HepG2 (cell line): Measurements from ENCODE around the gene SEC61A1. TPM values are rescaled to one million over a fixed set of nuclear protein-coding genes. Genes with fewer than 3 reads are reported as not detected.

Experiments used
- SP2 ChIP-seq: sonication (generic); formaldehyde crosslinking; IDR thresholded peaks from 2 replicates; pipeline ENCODE4 v1.5.1; 2020; ENCODE audit warnings: mild to moderate bottlenecking, missing genetic modification reagents
- ZFP62 ChIP-seq: sonication (generic); formaldehyde crosslinking; IDR thresholded peaks from 2 replicates; pipeline ENCODE4 v1.4.0; 2020; ENCODE audit warnings: missing genetic modification reagents
- polyA plus RNA-seq, 8 experiments: library from polyadenylated mRNA; depleted of rRNA in 3 of 8; stranded (reverse) in 7 of 8; unstranded in 1 of 8; fragments of >200 nt; fragmentation: Illumina TruSeq in 4 of 8; extraction: Trizol in 4 of 8; gene quantifications; 2 replicates each; pipeline versions ENCODE4 v1.2.1 to v1.2.3, GENCODE V29; 2011 to 2016; ENCODE audit warnings: low read depth in 4 of 8, missing spikeins in 1 of 8, mixed read lengths in 1 of 8; ENCODE audit not compliant: insufficient read depth in 1 of 8
- total RNA-seq, 5 experiments: library from RNA; depleted of rRNA; stranded (reverse); fragments of >200 nt; fragmentation: Illumina TruSeq; extraction: Trizol; gene quantifications; 2 replicates each; pipeline ENCODE4 v1.2.3, GENCODE V29; 2016; ENCODE audit warnings: low read depth in 1 of 5
- TF ChIP-seq, protein P1 (sequence below): sonication (generic); formaldehyde crosslinking; IDR thresholded peaks from 2 replicates; pipeline ENCODE4 v1.9.0; 2022; ENCODE audit warnings: low read depth, missing genetic modification reagents
- TF ChIP-seq, protein P2 (sequence below): sonication (generic); formaldehyde crosslinking; IDR thresholded peaks from 2 replicates; pipeline ENCODE4 v1.4.0; 2020; ENCODE audit warnings: missing genetic modification reagents, borderline replicate concordance
- TF ChIP-seq, protein P3 (sequence below): sonication (generic); formaldehyde crosslinking; IDR thresholded peaks from 2 replicates; pipeline ENCODE4 v1.9.0; 2021; ENCODE audit warnings: missing genetic modification reagents, borderline replicate concordance
- TF ChIP-seq, protein P4 (sequence below): sonication (generic); formaldehyde crosslinking; IDR thresholded peaks from 2 replicates; pipeline ENCODE4 v1.4.0; 2020; ENCODE audit warnings: missing genetic modification reagents, low read depth, mild to moderate bottlenecking, borderline replicate concordance

SEC61A1 gene
- total and polyA plus RNA-seq, 2 of the 13 experiments (the other 11 are each of a cell fraction or from before 2014, with no cell fraction given): 170 to 203 TPM

DNA sequence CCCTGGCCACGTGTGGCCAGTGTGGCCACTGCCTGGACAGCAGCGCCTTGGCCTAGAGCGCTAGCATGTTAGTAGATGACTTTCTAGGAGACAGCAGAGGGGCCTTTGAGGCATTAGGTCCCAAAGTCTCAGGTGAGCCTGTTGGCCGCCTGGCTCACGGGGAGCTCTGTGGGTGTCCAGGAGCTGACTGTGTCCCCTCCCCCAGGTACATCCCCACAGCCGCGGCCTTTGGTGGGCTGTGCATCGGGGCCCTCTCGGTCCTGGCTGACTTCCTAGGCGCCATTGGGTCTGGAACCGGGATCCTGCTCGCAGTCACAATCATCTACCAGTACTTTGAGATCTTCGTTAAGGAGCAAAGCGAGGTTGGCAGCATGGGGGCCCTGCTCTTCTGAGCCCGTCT, 17.0 kb downstream of the SEC61A1 start (continued):
- TF ChIP-seq, protein P1, sequence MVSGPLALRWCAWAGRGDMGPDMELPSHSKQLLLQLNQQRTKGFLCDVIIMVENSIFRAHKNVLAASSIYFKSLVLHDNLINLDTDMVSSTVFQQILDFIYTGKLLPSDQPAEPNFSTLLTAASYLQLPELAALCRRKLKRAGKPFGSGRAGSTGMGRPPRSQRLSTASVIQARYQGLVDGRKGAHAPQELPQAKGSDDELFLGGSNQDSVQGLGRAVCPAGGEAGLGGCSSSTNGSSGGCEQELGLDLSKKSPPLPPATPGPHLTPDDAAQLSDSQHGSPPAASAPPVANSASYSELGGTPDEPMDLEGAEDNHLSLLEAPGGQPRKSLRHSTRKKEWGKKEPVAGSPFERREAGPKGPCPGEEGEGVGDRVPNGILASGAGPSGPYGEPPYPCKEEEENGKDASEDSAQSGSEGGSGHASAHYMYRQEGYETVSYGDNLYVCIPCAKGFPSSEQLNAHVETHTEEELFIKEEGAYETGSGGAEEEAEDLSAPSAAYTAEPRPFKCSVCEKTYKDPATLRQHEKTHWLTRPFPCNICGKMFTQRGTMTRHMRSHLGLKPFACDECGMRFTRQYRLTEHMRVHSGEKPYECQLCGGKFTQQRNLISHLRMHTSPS (CRISPR knock-in tag): no peak
- TF ChIP-seq SP2 (CRISPR knock-in tag) (no peak), ZFP62 (no peak)
- TF ChIP-seq, protein P2, sequence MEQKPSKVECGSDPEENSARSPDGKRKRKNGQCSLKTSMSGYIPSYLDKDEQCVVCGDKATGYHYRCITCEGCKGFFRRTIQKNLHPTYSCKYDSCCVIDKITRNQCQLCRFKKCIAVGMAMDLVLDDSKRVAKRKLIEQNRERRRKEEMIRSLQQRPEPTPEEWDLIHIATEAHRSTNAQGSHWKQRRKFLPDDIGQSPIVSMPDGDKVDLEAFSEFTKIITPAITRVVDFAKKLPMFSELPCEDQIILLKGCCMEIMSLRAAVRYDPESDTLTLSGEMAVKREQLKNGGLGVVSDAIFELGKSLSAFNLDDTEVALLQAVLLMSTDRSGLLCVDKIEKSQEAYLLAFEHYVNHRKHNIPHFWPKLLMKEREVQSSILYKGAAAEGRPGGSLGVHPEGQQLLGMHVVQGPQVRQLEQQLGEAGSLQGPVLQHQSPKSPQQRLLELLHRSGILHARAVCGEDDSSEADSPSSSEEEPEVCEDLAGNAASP: no peak
- TF ChIP-seq, protein P3, sequence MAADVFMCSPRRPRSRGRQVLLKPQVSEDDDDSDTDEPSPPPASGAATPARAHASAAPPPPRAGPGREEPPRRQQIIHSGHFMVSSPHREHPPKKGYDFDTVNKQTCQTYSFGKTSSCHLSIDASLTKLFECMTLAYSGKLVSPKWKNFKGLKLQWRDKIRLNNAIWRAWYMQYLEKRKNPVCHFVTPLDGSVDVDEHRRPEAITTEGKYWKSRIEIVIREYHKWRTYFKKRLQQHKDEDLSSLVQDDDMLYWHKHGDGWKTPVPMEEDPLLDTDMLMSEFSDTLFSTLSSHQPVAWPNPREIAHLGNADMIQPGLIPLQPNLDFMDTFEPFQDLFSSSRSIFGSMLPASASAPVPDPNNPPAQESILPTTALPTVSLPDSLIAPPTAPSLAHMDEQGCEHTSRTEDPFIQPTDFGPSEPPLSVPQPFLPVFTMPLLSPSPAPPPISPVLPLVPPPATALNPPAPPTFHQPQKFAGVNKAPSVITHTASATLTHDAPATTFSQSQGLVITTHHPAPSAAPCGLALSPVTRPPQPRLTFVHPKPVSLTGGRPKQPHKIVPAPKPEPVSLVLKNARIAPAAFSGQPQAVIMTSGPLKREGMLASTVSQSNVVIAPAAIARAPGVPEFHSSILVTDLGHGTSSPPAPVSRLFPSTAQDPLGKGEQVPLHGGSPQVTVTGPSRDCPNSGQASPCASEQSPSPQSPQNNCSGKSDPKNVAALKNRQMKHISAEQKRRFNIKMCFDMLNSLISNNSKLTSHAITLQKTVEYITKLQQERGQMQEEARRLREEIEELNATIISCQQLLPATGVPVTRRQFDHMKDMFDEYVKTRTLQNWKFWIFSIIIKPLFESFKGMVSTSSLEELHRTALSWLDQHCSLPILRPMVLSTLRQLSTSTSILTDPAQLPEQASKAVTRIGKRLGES (CRISPR knock-in tag): no peak
- TF ChIP-seq, protein P4, sequence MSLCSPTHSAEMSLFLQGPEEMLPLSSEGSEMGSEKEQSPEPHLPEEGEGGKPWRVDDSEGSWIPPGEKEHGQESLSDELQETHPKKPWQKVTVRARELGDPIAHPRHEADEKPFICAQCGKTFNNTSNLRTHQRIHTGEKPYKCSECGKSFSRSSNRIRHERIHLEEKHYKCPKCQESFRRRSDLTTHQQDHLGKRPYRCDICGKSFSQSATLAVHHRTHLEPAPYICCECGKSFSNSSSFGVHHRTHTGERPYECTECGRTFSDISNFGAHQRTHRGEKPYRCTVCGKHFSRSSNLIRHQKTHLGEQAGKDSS (CRISPR knock-in tag): no peak
